ENCODE results near the gene CPED1.

- TF ChIP-seq EZH2 (optimal IDR thresholded peaks at IDR 0.05; ENCODE audit: low read depth, low read length) = no peak
- no peak for TF ChIP-seq CTCF (IDR thresholded peaks at IDR 0.05; ENCODE audit: low read length)
- TF ChIP-seq EZH2phosphoT487 (IDR thresholded peaks at IDR 0.05; ENCODE audit: low read length) = no peak
Measured at GRCh38 chr7:120998520-120998919, 10.0 kb downstream of the CPED1 start.
